ENCODE results near the gene FRK.

Gene FRK

DNA sequence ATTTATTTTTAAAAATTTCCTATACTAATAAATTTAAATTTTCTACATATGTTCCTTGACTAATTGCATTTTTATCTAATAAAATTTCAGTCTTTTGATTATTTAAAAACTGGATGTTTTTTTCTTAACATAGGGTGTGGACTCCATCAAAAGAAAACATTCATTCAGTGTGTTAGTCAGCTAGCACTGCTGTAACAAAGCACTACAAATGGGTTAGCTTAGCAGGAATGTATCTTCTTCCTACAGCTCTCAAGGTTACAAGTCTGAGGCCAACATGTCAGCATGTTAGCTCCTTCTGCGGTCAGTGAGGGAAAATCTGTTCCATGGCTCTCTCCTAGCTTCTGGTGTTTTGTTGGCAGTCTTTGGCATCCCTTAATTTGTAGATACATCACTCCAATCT, 32.5 kb downstream of the FRK start:
- no peaks in the 10 kb centered on the region for H3K9me3 ChIP-seq (ENCODE audit: control insufficient read depth, insufficient read depth, low read length)
- H3K27me3 ChIP-seq (ENCODE audit: control insufficient read depth, insufficient read depth, low read length) = no peaks in the 10 kb centered on the region
- H3K36me3 ChIP-seq (ENCODE audit: control insufficient read depth, insufficient read depth, low read length) = no peaks in the 10 kb centered on the region
- H3K9ac ChIP-seq (ENCODE audit: low read depth, low read length) = no peak overlapping the region
- no peaks in the 10 kb centered on the region for H3K4me1 ChIP-seq (ENCODE audit: control insufficient read depth, insufficient read depth, low read length)
- no peak overlapping the region for H3K4me3 ChIP-seq (ENCODE audit: low read depth, low read length)

DNA sequence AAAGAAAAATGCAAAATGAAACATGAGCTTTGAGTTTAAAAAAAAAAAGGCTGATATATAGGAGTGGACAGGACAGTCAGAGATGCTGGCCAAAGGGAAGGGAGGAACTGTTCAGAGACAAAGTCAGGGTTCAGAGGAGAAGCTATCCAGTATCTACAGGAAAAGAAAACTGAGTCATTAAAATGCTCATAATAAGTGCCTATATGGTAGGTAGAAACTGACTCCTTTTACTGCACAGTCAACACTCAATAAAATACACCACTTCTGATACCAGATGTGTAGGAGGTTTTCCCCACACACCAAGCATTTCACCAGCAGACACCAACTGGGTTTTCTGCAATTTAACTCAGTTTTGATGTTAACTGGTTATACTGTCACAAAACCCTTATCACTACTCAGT, 32.9 kb downstream of the FRK start:
- Histone ChIP-seq H3K27me3 (ENCODE audit: control insufficient read depth, insufficient read depth, low read length) (no peaks in the 10 kb centered on the region), H3K36me3 (ENCODE audit: control insufficient read depth, insufficient read depth, low read length) (no peaks in the 10 kb centered on the region), H3K9me3 (ENCODE audit: control insufficient read depth, insufficient read depth, low read length) (no peaks in the 10 kb centered on the region), H3K9ac (ENCODE audit: low read depth, low read length) (no peak overlapping the region), H3K4me1 (ENCODE audit: control insufficient read depth, insufficient read depth, low read length) (no peaks in the 10 kb centered on the region), H3K4me3 (ENCODE audit: low read depth, low read length) (no peak overlapping the region)

DNA sequence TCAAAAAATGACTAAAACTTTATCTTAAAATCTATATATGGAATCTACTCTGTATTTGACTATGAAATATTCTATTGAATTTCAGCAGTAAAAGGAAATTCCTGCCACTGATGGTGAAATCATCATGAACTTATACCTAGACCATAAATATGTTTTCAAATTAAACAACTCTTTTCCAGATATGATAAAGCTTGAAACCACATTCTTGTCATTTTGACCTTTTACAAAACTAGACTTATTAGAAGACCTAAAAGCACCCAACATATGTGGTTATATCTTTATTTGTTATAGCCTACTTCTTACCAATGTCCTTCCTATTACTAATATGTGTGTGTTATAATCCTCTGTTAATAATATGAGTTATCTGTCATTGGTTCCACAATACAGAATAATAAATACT, 35.3 kb downstream of the FRK start:
- no peak overlapping the region for H3K9ac ChIP-seq (ENCODE audit: low read depth, low read length)
- H3K4me3 ChIP-seq (ENCODE audit: low read depth, low read length) = no peak overlapping the region
- no peaks in the 10 kb centered on the region for H3K4me1 ChIP-seq (ENCODE audit: control insufficient read depth, insufficient read depth, low read length)
- H3K27me3 ChIP-seq (ENCODE audit: control insufficient read depth, insufficient read depth, low read length) = no peaks in the 10 kb centered on the region
- no peaks in the 10 kb centered on the region for H3K36me3 ChIP-seq (ENCODE audit: control insufficient read depth, insufficient read depth, low read length)
- no peaks in the 10 kb centered on the region for H3K9me3 ChIP-seq (ENCODE audit: control insufficient read depth, insufficient read depth, low read length)

DNA sequence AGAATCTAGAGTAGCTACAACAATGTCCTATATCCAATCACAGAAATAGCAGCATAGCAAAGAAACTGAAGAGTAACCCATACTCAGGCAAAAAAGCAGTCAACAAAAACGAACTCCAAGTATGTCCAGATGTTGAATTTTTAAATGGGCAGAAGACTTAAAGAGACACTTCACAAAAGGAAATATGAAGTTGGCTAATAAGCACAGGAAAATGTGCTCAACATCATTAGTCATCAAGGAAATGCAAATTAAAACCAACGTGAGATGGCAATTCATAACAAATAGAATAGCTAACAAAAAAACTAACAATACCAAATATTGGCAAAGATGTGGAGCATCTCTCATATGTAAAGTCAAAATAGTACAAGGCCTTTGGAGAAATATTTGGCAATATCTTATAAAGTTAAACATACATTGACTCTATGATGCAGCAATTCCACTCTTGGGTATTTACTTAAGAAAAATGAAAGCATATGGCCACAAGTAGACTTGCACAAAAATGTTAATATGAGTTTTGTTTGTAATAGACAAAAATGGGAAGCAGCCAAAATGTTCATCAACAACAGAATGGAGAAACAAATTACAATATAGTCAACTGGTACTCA, 37.7 kb downstream of the FRK start:
- Histone ChIP-seq H3K9ac (ENCODE audit: low read depth, low read length) (no peak overlapping the region), H3K4me1 (ENCODE audit: control insufficient read depth, insufficient read depth, low read length) (no peaks in the 10 kb centered on the region), H3K36me3 (ENCODE audit: control insufficient read depth, insufficient read depth, low read length) (no peaks in the 10 kb centered on the region), H3K4me3 (ENCODE audit: low read depth, low read length) (no peak overlapping the region), H3K27me3 (ENCODE audit: control insufficient read depth, insufficient read depth, low read length) (no peaks in the 10 kb centered on the region), H3K9me3 (ENCODE audit: control insufficient read depth, insufficient read depth, low read length) (no peaks in the 10 kb centered on the region)

DNA sequence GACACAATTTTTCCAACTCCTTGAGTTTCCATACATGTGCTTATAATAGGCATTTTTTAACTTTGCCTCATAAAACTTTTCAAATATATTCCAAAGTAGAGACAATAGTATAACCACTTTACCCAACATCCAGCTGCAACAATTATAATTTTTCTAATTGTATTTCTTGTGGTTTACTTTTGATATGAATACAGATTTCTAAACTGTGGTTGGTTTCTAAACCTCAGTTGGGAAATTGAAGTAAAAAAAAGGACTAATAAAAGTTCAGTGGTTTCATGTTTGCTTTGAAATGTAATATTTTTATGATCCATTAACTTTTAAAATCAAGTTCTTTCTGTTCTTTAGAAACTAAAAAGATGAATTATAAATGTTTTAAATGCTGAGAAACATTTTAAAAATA, 40.0 kb downstream of the FRK start:
- no peaks in the 10 kb centered on the region for H3K9me3 ChIP-seq (ENCODE audit: control insufficient read depth, insufficient read depth, low read length)
- no peaks in the 10 kb centered on the region for H3K27me3 ChIP-seq (ENCODE audit: control insufficient read depth, insufficient read depth, low read length)
- no peak overlapping the region for H3K4me3 ChIP-seq (ENCODE audit: low read depth, low read length)
- no peaks in the 10 kb centered on the region for H3K36me3 ChIP-seq (ENCODE audit: control insufficient read depth, insufficient read depth, low read length)
- no peaks in the 10 kb centered on the region for H3K4me1 ChIP-seq (ENCODE audit: control insufficient read depth, insufficient read depth, low read length)
- no peak overlapping the region for H3K9ac ChIP-seq (ENCODE audit: low read depth, low read length)

DNA sequence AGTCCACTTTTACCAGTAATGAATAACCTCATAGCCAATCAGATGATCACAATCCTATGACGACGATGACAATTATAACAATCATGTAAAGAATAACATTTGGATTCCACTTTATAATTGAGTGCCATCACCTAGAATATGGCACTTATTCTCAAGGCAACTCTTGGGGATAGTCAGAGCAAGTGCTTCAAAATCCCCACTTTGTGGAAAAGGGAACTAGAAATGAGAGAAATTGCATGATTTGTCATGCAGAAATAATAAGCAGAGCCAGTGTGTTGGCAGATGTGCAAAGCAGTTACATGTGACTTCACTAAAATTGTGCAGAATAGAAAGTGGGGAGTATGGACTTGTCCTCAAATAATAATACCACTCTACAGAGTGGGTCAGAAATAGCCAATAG, 41.3 kb downstream of the FRK start:
- Histone ChIP-seq H3K9me3 (ENCODE audit: control insufficient read depth, insufficient read depth, low read length) (no peaks in the 10 kb centered on the region), H3K9ac (ENCODE audit: low read depth, low read length) (no peak overlapping the region), H3K27me3 (ENCODE audit: control insufficient read depth, insufficient read depth, low read length) (no peaks in the 10 kb centered on the region), H3K4me3 (ENCODE audit: low read depth, low read length) (no peak overlapping the region), H3K4me1 (ENCODE audit: control insufficient read depth, insufficient read depth, low read length) (no peaks in the 10 kb centered on the region), H3K36me3 (ENCODE audit: control insufficient read depth, insufficient read depth, low read length) (no peaks in the 10 kb centered on the region)

DNA sequence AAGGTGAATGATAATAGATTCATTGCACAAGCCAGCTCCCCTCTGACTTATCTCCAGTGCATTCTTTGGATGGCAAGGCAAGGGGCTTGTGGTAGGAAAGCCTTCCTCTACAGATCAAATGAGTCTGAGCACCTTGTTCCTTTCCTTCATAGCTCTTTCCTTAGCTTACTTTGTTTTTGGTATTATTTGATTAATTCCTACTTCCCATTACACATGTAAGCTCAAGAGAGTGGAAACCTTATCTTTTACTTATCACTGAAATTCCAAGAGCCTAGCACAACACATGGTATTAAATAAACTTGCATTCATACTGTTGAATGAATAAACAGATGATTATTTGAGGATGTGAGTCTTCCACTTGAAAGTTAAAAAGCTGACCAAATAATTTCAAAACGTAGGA, 41.7 kb downstream of the FRK start:
- Histone ChIP-seq H3K9me3 (ENCODE audit: control insufficient read depth, insufficient read depth, low read length) (no peaks in the 10 kb centered on the region), H3K36me3 (ENCODE audit: control insufficient read depth, insufficient read depth, low read length) (no peaks in the 10 kb centered on the region), H3K4me1 (ENCODE audit: control insufficient read depth, insufficient read depth, low read length) (no peaks in the 10 kb centered on the region), H3K4me3 (ENCODE audit: low read depth, low read length) (no peak overlapping the region), H3K9ac (ENCODE audit: low read depth, low read length) (no peak overlapping the region), H3K27me3 (ENCODE audit: control insufficient read depth, insufficient read depth, low read length) (no peaks in the 10 kb centered on the region)

DNA sequence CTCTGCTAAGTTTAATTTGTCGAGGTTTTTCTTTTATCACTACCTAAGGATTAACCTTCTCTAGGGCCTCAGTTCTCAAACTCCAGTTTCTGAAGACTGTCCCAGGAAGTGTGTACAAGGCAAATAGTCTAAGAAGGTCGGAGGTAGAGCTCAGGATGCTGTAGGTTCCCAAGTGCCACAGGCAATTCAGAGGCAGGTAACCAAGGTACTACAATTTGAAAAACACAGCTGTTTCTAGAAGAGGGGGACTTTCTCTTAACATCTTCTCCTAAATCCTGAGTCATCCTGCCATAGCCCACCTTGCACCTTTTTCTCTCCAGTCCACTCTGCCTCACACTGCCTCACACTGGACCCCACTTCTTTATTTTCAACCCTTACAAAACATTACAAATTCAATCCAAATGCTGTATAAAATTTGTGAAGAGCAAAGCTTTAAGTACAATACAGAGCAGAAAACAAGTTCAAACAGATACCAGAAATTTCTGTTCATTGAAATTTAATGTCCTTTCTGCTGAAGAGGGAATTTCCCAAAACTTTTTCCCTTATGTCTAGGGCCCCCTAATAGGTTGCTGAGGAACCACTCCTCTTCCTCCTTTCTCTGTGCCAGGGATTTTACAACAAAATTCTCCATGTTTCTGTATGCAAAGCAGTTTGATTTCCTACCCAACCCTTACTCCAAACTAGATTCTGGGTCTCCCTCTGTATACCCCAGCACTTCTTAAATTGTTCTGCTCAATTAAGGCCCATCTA, 43.0 kb downstream of the FRK start:
- Histone ChIP-seq H3K27me3 (ENCODE audit: control insufficient read depth, insufficient read depth, low read length) (no peaks in the 10 kb centered on the region), H3K4me3 (ENCODE audit: low read depth, low read length) (no peak overlapping the region), H3K4me1 (ENCODE audit: control insufficient read depth, insufficient read depth, low read length) (no peaks in the 10 kb centered on the region), H3K9me3 (ENCODE audit: control insufficient read depth, insufficient read depth, low read length) (no peaks in the 10 kb centered on the region), H3K36me3 (ENCODE audit: control insufficient read depth, insufficient read depth, low read length) (no peaks in the 10 kb centered on the region), H3K9ac (ENCODE audit: low read depth, low read length) (no peak overlapping the region)

DNA sequence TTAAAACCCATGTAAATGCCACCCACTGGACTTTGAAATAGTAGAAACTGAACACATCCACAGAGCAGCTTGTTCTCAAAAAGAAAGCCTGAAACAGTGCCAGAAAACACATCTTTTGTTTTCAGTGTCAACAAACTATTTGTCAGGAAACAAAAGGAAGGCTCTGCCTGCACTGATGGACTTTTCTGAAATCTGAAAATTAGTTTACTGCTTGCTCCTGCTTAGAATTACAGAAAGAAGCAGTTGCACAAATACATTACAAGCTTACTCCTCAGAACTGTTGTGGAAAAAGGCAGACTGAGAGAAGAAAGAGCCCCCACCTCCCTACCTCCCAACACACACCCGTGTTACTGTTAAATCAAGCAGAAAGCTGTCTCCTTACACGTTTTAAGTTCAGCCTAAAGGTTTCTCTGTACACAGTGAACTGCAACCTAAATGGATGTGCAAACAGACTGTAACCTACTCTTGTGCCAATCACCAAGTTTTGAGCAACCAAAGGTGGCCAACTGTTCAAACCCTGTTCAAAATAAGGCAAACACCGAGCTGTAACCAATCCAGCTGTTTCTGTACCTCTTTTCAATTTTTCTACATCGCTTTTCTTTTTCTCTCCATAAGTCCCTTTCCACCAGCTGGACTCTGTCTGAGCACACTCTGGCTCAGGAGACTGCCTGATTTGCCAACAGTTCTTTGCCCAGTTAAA, 43.7 kb downstream of the FRK start:
- Histone ChIP-seq H3K4me3 (ENCODE audit: low read depth, low read length) (no peak overlapping the region), H3K36me3 (ENCODE audit: control insufficient read depth, insufficient read depth, low read length) (no peaks in the 10 kb centered on the region), H3K9me3 (ENCODE audit: control insufficient read depth, insufficient read depth, low read length) (no peaks in the 10 kb centered on the region), H3K27me3 (ENCODE audit: control insufficient read depth, insufficient read depth, low read length) (no peaks in the 10 kb centered on the region), H3K9ac (ENCODE audit: low read depth, low read length) (no peak overlapping the region), H3K4me1 (ENCODE audit: control insufficient read depth, insufficient read depth, low read length) (no peaks in the 10 kb centered on the region)

DNA sequence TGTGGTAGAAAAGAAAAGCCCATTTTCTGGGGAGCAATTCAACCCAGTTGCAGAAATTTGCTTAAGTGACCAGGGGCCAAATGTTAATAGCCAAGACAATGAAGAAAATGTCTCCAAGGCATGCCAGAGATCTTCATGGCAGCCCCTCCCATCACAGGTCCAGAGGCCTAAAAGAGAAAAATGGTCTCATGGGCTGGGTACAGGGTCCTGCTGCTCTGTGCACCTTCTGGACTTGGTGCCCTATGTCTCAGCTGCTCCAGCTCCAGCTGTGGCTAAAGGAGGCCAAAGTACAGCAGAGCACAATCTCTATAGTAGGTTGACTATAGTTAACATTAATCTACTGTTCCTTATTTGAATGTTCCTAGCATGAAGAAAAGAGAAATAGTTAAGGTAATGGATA, 44.7 kb downstream of the FRK start:
- Histone ChIP-seq H3K4me1 (ENCODE audit: control insufficient read depth, insufficient read depth, low read length) (no peaks in the 10 kb centered on the region), H3K36me3 (ENCODE audit: control insufficient read depth, insufficient read depth, low read length) (no peaks in the 10 kb centered on the region), H3K9me3 (ENCODE audit: control insufficient read depth, insufficient read depth, low read length) (no peaks in the 10 kb centered on the region), H3K9ac (ENCODE audit: low read depth, low read length) (no peak overlapping the region), H3K4me3 (ENCODE audit: low read depth, low read length) (no peak overlapping the region), H3K27me3 (ENCODE audit: control insufficient read depth, insufficient read depth, low read length) (no peaks in the 10 kb centered on the region)

DNA sequence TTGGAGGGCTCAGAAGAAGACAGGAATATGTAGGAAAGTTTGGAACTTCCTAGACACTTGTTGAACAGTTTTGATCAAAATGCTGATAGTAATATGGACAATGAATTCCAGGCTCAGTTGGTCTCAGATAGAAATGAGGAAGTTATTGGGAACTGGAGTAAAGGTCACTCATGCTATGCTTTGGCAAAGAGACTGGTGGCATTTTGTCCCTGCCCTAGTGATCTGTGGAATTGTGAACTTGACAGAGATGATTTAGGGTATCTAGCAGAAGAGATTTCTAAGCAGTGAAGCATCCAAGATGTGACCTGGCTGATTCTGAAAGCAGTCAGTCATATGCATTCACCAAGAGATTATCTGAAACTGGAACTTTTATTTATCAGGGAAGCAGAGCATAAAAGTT, 45.1 kb downstream of the FRK start:
- Histone ChIP-seq H3K27me3 (ENCODE audit: control insufficient read depth, insufficient read depth, low read length) (no peaks in the 10 kb centered on the region), H3K9ac (ENCODE audit: low read depth, low read length) (no peak overlapping the region), H3K9me3 (ENCODE audit: control insufficient read depth, insufficient read depth, low read length) (no peaks in the 10 kb centered on the region), H3K36me3 (ENCODE audit: control insufficient read depth, insufficient read depth, low read length) (no peaks in the 10 kb centered on the region), H3K4me1 (ENCODE audit: control insufficient read depth, insufficient read depth, low read length) (no peaks in the 10 kb centered on the region), H3K4me3 (ENCODE audit: low read depth, low read length) (no peak overlapping the region)

DNA sequence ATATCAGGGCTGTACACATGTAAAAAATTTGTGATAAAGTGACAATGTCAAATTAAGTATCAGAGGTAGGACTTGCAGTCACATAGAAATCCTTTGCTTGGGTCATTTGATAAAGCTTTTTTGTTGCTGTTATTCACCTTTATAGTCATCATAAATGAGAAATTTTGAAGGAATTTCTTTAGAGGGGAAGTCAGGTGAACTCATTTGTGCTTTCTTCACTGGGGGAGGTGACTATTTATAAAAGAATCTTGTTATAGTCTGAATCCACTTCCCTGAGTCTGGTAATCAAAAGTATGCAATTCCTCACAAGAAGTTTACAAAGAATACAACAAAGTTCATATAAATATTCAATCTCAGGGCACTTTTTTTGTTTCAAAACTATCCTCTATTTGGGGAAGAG, 47.7 kb downstream of the FRK start:
- no peaks in the 10 kb centered on the region for H3K9me3 ChIP-seq (ENCODE audit: control insufficient read depth, insufficient read depth, low read length)
- H3K9ac ChIP-seq (ENCODE audit: low read depth, low read length) = no peak overlapping the region
- no peaks in the 10 kb centered on the region for H3K36me3 ChIP-seq (ENCODE audit: control insufficient read depth, insufficient read depth, low read length)
- H3K27me3 ChIP-seq (ENCODE audit: control insufficient read depth, insufficient read depth, low read length) = no peaks in the 10 kb centered on the region
- no peak overlapping the region for H3K4me3 ChIP-seq (ENCODE audit: low read depth, low read length)
- H3K4me1 ChIP-seq (ENCODE audit: control insufficient read depth, insufficient read depth, low read length) = no peaks in the 10 kb centered on the region
